Myocyte (in vitro differentiated cells): ENCODE data around the gene GDF10. TPM values are rescaled to one million over a fixed set of nuclear protein-coding genes. Genes with fewer than 3 reads are reported as not detected.

ENCODE experiments used
- DNase-seq: peaks from one replicate; pipeline ENCODE4 v3.0.0-alpha.2; 2012; ENCODE audit warnings: low read depth
- total RNA-seq: library from RNA; depleted of rRNA; stranded (reverse); fragments of >200 nt; gene quantifications from 2 replicates; pipeline ENCODE4 v1.2.3, GENCODE V29; 2014

GDF10 gene
- total RNA-seq, 1 donor from 2014 or later: not detected

DNA sequence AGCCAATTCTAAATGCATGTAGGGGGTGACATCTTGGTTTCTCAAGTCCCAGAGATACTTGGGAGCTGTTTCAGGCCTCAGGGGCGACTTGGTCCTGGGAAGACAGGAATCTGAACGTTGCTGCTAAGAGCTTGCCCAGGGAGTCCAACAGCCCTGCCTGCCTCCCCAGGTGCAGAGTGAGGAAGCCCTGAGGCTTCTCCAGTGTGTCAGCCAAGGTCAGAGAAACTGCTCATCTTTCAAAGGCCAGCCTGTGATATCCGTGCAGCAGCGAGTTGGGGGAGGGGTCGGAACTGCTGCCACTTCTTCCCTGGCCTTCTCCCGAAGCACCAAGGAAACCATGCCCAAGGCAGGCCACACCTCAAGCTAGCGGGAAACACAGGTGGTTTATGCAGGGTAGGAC, 32.0 kb downstream of the GDF10 start:
- DNase-seq: no peak

DNA sequence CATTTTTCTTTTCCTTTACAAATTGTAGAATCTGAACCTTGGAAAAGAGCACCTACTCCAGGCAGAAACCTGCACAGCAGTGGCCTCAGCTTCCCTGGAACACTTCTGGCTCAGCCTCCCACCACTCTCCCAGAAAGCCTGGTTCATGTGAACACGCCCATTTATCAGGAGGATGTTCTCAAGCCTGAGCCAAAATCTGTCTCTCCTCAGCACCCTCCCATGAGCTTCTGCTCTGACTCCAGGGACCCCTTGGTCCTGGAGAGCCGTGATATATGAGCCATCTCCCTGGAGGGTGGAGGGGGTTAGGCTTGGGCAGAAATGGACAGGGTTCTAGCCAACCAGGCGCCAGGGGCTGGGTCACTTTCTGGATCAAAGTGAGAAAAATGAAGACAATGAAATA, 32.4 kb downstream of the GDF10 start:
- no peak for DNase-seq

DNA sequence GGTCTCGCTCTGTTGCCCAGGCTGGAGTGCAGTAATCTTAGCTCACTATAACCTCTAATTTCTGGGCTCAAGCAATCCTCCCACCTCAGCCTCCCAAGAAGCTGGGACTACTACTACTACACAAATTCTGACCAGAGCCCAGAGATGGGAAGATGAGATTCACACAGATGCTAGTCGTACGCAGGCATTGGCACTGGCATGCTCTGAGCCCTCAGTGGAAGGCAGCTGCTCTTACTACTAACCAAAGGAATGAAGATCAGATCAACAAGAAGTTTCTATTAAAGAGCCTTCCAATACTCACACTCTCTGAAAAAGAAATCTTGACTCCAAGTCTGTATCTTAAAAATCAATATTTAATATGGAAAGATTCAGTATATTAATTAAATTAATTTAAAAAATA, 32.9 kb downstream of the GDF10 start:
- peak; percentile 57 for DNase-seq

DNA sequence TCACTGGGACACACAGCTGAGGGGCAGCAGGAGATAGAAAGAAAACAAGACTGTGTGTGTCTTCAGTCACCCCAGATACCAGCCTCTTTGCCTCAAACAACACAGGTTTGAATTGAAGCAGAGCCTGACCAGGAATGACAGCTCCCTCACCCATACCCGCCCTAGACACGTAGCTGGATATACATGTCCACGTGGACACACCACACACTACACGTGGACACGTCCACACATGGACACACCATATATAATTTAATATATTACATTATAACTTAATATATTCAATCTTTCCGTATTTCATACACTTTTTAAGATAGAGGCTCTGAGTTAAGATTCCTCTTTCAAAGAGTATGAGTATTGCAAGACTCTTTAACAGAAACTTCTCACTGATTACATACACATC, 33.5 kb downstream of the GDF10 start:
- DNase-seq: no peak

DNA sequence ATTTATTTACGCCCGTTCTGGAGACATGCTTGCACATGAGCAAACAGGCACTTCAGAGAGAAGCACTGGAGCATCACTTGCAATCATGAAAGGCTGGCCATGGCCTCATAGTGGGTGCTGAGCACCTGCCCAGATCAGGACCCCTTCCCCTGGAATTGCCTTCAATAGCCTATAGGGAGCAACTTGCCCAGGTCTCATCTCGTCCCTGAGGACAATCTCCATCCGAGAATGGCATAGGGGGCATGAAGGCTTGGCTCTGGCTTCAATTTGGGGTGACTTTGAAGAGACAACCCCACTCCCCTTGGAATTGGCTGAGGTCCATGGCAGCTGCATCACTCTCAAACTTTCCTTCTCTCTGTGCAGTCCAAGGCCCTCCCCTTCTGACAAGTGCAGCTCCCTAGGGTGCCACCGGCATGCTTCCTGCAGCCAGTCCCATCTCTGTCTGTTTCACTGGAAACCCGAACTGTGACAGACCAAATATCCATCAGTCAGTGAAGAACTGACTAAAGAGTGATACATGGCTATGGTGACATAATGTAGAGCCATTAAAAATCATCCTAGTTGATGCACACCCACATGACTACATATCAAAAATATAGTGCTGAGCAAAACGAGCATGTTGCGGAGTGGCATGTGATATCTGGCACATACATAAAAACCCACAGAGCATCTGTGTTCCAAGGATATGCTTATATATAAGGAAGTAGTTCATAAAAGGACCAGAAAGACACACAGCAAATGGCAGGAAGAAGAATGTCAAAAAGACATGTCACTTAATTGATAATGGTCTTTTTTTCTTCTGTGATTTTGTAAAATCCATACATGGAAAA, 34.7 kb downstream of the GDF10 start:
- no peak for DNase-seq

DNA sequence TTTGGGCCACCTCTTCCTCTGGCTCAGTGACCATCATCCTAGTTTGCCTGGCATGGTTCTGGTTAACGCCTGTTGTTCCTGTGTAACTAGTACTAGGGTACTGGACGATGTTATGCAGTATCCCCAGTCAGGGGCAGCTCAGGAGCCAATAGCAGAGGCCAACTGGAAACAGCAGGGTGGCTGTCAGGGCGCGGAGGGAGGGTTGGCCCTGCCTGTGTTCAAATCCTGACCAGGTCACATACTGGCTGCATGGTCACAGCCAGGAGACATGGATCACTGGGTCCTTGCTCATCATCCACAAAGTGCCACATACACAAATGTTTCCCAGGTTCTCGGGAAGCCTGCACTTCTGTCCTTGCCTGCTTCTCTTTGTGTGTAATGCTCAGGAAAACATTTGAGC, 35.9 kb downstream of the GDF10 start:
- no peak for DNase-seq

DNA sequence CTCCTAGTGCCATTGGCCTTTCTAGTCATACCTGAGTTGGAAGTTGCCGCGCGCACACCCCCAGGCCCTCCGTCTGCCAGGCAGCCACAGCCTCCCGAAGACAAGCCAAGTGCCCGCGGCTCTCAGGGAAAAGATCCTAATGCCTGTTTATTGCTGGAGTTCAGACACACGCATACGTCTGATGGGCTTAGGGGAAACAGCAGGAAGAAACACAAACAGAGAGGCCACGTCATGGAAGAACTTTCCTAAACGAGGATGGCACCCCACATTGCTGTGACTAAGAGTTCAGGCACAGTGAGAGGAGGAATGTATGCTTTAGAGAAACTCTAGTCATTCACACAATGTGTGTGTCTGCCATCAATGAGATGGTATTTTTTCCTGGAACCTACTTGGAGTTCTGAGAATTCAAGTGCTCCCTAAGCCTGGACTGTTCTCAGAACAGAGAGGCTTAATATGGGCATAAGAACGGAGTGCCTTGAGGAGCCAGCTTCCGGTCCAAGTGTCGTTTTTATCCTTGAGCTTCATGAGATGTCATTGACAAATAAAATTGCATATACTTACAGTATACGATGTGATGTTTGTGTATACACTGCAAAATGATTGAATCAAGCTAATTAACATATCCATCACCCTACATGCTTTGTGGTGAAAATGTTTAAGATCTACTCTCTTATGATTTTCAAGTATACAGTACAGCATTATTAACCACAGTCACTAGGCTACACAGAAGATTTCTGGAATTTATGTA, 36.6 kb downstream of the GDF10 start:
- DNase-seq: no peak

DNA sequence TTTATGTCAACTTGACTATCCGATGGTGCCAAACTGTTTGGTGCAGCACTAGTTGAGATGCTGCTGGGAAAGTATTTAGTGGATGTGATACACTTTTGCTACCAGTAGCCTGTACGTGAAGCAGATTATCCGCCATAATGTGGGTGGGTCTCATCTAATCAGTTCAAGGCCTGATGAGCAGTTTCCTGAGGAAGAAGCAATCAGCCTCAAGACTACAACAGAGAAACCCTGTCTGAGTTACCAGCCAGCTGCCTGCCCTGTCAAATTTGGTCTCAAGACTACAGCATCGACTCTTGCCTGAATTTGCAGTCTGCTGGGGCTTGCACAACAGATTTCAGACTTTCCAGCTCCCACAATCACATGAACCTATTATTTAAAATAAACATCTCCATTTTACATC, 37.3 kb downstream of the GDF10 start:
- no peak for DNase-seq

DNA sequence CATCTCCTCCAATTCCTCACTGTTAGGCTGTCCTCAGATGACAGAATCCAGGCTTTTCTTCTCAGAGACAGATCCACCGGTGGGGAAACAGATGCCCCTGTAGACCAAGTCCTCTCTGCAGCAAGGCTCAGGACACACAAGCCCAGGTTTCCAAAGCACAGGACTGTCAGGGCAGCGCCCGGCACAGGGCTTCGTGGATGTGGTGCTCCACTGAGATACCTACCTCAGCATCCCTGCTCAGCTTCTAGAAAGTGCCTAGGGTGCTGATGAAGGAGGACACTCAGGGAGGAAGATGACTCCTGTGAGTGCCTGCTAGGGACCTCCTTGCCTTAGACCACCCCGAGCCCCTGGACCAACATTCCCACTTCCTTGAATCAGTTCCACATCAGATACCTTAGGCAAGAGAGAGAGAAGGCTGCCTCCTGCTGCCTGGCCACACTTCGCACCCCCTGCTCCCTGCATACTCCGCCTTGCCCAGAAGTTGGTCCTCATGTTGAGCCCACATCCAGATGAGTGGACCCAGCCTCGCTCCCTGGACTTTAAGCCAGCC, 39.3 kb downstream of the GDF10 start:
- DNase-seq: no peak

DNA sequence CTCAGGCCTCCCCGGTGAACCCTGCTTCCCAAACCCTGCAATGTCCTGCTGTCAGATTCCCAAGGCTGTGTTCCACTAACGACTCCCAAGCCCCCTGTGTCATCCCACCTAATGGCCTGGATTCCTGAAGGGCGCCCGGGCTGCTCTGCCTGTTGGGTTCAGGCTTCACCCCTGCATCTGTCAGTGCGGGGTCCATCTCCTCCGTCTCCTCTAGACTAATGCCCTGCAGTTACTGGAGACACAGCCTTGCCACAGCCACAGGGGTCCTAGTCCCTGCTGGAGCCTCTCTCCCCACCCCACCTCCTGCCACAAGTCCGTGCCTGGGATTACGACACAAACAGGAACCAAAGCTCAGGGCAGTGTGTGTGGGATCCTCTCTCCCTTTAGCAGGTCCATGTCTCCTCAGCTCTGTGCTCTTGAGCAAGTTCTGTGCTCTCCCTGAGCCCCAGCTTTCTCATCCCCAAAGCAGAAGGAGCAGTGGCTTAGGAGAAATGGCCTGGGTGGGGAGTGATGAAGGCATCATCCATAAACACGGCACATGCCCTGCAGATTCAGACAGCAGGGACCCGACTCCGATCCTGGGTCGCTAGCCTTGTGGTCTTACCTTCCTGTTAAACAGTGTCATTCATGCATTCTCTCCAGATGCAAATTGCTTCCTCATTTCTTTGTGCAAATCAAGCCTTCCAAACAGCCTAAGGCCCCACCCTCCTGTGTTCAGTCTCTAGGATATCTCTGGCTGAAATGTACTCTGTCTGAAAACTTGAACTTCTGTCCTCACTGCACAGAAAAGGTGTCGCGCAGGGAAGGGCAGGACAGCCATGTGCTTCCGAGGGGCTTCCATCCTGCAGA, 40.0 kb downstream of the GDF10 start:
- no peak for DNase-seq

DNA sequence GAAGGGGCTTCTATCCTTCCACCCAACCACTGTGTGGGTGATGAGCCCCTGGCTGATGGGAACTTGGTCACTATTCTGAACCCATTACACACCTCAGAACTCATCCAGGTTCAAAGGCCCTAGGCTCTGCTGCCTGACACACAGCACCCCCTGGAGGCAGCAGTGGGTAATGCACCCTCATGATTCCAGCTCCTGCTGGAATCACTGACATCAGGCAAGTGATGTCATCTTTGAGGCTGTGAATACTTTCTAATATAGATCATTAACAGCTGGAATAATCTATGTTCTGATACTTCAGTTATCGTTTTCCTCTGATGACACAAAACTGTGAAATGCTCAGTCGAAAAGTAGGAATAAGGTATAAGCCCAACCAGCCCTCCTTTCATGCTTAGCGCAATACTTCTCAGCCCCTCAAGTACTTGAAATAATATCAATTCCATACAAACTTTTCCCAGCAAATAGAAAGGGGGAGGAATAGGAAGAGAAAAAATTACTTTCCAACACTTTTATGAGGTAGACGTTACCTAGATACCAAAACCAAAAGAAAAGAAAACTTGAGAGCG, 40.7 kb downstream of the GDF10 start:
- peak; percentile 40 for DNase-seq

DNA sequence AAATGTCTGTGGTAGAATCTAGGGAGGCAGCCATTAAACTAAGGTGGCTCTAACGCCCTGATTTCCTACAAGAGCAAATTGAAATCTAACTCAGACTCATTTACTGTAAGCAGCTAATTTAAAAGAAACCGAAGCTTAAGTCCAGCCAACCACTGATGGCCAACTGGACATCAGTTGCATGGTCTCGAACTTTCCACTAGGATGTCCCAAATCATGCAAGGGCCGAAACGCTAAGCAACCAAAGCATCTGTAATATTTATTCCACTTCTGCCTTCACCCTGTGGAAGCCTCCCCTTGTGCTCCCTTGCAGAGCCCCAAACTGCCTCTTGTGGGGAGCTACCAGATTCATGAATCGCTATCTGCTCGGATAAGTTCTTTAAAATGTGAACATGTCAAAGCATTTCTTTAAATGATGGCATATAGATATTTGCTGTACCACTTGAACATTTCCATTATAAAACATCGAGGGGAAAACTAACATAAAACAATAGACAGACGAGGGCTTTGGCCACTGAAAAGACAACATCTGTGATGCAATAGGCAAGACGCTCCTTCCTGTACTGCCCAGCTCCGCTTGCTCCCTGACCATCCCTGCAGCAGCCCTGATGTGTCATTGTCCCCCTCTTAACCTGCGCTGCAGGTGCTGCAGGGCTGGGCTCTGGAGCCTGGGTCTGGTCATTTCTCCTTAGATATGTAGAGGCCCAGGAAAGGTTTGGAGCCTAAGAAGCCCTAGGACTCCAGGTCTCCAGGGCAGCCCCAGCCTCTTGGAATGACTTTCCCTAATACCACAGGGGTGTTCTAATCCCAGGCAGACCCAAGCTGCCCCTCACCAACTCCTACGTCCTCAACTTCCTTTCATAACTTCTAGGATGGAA, 45.2 kb downstream of the GDF10 start:
- DNase-seq: no peak

DNA sequence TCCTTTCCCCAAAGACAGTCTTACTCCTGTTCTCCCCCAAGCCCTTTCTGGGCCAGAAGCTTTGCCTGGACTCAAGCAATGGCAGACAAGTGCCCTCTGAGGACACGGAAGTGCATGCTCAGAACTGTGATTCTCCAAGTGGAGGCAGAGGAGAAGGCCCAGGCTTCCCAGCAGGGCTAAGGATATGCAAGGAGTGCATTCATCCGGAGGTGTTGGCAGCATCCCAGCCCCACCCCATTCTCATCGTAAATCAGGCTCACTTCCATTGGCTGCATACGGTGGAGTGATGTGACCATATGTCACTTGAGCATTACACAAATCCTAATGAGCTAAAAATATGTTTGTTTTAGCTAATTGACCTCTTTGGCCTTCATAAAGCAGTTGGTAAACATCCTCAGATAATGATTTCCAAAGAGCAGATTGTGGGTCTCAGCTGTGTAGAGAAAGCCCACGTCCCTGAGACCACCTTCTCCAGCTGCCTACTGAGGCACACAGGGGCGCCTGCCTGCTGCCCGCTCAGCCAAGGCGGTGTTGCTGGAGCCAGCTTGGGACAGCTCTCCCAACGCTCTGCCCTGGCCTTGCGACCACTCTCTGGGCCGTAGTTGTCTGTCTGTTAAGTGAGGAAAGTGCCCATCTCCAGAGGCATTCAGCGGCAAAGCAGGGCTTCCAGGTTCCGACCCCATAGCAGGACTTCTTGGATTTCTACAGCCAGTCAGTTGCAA, 46.7 kb downstream of the GDF10 start:
- DNase-seq: no peak

DNA sequence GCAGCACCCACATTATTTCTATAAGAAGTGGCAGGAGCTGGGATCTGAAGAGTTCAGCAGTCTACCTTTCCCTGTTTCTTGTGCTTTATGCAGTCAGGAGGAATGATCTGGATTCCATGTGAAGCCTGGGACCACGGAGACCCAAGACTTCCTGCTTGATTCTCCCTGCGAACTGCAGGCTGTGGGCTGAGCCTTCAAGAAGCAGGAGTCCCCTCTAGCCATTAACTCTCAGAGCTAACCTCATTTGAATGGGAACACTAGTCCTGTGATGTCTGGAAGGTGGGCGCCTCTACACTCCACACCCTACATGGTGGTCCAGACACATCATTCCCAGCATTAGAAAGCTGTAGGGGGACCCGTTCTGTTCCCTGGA, 47.3 kb downstream of the GDF10 start:
- DNase-seq: no peak

DNA sequence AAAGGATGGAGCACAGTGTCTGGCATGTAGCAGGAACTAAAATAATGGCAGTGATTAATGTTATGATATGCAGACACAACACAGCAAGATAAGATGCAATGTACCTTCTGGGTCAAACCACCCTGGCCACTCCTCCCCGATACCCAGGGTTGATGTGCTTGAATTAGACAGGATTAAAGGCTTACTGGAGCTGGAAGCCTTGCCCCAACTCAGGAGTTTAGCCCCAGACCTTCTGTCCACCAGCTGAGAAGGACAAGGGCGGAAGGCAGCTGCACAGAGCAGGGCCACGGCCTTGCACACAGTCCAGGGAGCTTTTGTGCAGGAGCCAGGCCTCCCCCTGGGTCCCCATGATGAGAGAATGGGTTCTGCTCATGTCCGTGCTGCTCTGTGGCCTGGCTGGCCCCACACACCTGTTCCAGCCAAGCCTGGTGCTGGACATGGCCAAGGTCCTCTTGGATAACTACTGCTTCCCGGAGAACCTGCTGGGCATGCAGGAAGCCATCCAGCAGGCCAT, 48.2 kb downstream of the GDF10 start, which contains the start of gene RBP3:
Gene RBP3, plus strand, starts transcription at position 226 of the 514 bp plus-strand sequence. Its CDS starts 122 bp downstream, at position 348.
- no peak for DNase-seq

DNA sequence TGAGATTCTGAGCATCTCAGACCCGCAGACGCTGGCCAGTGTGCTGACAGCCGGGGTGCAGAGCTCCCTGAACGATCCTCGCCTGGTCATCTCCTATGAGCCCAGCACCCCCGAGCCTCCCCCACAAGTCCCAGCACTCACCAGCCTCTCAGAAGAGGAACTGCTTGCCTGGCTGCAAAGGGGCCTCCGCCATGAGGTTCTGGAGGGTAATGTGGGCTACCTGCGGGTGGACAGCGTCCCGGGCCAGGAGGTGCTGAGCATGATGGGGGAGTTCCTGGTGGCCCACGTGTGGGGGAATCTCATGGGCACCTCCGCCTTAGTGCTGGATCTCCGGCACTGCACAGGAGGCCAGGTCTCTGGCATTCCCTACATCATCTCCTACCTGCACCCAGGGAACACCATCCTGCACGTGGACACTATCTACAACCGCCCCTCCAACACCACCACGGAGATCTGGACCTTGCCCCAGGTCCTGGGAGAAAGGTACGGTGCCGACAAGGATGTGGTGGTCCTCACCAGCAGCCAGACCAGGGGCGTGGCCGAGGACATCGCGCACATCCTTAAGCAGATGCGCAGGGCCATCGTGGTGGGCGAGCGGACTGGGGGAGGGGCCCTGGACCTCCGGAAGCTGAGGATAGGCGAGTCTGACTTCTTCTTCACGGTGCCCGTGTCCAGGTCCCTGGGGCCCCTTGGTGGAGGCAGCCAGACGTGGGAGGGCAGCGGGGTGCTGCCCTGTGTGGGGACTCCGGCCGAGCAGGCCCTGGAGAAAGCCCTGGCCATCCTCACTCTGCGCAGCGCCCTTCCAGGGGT, 48.9 kb downstream of the GDF10 start:
- no peak for DNase-seq

DNA sequence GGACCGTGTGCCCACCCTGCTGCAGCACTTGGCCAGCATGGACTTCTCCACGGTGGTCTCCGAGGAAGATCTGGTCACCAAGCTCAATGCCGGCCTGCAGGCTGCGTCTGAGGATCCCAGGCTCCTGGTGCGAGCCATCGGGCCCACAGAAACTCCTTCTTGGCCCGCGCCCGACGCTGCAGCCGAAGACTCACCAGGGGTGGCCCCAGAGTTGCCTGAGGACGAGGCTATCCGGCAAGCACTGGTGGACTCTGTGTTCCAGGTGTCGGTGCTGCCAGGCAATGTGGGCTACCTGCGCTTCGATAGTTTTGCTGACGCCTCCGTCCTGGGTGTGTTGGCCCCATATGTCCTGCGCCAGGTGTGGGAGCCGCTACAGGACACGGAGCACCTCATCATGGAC, 49.5 kb downstream of the GDF10 start:
- no peak for DNase-seq

DNA sequence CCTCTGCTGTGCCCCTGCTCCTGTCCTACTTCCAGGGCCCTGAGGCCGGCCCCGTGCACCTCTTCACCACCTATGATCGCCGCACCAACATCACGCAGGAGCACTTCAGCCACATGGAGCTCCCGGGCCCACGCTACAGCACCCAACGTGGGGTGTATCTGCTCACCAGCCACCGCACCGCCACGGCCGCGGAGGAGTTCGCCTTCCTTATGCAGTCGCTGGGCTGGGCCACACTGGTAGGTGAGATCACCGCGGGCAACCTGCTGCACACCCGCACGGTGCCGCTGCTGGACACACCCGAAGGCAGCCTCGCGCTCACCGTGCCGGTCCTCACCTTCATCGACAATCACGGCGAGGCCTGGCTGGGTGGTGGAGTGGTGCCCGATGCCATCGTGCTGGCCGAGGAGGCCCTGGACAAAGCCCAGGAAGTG, 50.0 kb downstream of the GDF10 start:
- DNase-seq: no peak
